ENCODE data around the gene SLC5A2.

Gene SLC5A2

DNA sequence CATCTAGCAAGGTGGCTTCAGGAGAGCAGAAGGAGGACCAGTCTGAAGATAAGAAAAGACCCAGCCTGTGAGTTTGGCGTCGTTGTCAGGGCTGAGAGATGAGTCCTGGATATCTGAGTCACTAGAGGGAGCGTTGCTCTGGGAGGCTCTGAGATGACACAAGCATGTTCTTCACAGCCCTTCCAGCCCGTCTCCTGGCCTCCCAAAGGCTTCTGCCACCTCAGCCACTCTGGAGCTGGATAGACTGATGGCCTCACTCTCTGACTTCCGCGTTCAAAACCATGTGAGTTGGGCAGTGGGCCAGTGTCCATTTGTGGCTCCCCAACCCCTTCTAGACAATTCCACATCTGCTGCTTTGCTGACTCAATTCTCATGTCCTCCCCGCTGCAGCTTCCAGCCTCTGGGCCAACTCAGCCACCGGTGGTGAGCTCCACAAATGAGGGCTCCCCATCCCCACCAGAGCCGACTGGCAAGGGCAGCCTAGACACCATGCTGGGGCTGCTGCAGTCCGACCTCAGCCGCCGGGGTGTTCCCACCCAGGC is 8.7 kb upstream of the SLC5A2 start:
- H3K27ac ChIP-seq = no peak overlapping the region
- H3K4me3 ChIP-seq (ENCODE audit: low read depth, low read length) = no peak overlapping the region
- peaks cover 3% of the 10 kb centered on the region; the same call in 1 of the 2 replicates for H3K36me3 ChIP-seq
- H3K27me3 ChIP-seq (ENCODE audit: insufficient read depth, low read depth, severe bottlenecking) = no peaks in the 10 kb centered on the region
- no peak for DNase-seq
- H3K9me3 ChIP-seq (ENCODE audit: severe bottlenecking) = no peaks in the 10 kb centered on the region
- TF ChIP-seq, protein P1, sequence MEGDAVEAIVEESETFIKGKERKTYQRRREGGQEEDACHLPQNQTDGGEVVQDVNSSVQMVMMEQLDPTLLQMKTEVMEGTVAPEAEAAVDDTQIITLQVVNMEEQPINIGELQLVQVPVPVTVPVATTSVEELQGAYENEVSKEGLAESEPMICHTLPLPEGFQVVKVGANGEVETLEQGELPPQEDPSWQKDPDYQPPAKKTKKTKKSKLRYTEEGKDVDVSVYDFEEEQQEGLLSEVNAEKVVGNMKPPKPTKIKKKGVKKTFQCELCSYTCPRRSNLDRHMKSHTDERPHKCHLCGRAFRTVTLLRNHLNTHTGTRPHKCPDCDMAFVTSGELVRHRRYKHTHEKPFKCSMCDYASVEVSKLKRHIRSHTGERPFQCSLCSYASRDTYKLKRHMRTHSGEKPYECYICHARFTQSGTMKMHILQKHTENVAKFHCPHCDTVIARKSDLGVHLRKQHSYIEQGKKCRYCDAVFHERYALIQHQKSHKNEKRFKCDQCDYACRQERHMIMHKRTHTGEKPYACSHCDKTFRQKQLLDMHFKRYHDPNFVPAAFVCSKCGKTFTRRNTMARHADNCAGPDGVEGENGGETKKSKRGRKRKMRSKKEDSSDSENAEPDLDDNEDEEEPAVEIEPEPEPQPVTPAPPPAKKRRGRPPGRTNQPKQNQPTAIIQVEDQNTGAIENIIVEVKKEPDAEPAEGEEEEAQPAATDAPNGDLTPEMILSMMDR (IDR thresholded peaks at IDR 0.05; ENCODE audit: low read depth, low read length) = no peak

DNA sequence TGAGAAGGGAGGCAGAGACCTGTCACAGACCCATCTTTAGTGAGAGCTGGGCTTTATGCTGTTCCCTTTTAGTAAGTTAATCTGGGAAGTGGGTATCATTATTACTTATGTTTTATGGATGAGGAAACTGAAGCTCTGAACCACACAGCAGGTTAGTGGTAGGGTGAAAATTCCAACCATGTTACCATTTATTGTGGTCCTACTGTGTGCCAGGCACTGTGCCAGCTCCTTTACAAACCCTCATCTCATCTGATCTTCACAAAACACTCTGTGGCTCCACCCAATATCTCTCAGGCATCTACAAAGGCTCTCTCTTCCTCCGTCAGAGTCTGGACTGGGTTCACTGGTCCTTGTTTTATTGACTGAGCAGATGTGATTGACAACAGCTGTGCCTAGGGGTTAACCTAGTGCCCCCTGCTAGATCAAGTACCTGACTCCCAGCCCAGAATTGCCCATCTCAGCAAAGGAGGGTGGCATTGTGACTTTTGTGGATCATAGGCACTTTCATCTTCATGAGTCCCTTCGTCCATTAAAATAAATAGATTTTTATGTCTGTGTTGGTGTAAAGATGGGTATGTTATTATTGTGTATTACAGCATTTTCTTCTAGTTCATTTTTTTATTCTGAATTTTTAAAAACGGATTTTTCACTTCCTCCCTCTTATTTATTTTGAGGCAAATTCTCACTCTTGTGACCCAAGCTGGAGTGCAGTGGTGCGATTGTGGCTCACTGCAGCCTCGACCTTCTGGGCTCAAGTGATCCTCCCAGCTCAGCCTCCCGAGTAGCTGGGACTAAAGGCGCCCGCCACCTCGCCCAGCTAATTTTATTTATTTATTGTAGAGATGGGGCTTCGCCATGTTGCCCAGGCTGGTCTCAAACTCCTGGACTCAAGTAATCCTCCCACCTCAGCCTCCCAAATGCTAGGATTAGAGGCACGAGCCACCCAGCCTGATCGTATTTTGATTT is 7.9 kb upstream of the SLC5A2 start:
- TF ChIP-seq, protein P1 (IDR thresholded peaks at IDR 0.05; ENCODE audit: low read depth, low read length) = no peak
- Histone ChIP-seq H3K36me3 (peaks cover 3% of the 10 kb centered on the region; the same call in 1 of the 2 replicates), H3K9me3 (ENCODE audit: severe bottlenecking) (no peaks in the 10 kb centered on the region), H3K27me3 (ENCODE audit: insufficient read depth, low read depth, severe bottlenecking) (no peaks in the 10 kb centered on the region), H3K4me3 (ENCODE audit: low read depth, low read length) (no peak overlapping the region), H3K27ac (no peak overlapping the region)
- no peak for DNase-seq

DNA sequence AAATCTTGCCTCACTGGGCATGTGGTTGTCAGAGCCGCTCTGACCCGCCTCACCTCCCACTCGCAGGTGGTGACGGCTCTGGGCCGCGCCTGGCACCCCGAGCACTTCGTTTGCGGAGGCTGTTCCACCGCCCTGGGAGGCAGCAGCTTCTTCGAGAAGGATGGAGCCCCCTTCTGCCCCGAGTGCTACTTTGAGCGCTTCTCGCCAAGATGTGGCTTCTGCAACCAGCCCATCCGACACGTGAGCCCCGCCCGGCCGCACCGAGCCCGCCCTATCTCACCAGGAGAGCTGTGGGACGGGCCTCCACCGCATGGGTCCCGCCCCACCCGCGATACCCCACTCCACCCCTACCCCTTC is 7.0 kb upstream of the SLC5A2 start:
- Histone ChIP-seq H3K36me3 (peaks cover 3% of the 10 kb centered on the region; the same call in 1 of the 2 replicates), H3K4me3 (ENCODE audit: low read depth, low read length) (no peak overlapping the region), H3K27ac (no peak overlapping the region), H3K27me3 (ENCODE audit: insufficient read depth, low read depth, severe bottlenecking) (no peaks in the 10 kb centered on the region), H3K9me3 (ENCODE audit: severe bottlenecking) (no peaks in the 10 kb centered on the region)
- TF ChIP-seq, protein P1 (IDR thresholded peaks at IDR 0.05; ENCODE audit: low read depth, low read length) = no peak
- no peak for DNase-seq

DNA sequence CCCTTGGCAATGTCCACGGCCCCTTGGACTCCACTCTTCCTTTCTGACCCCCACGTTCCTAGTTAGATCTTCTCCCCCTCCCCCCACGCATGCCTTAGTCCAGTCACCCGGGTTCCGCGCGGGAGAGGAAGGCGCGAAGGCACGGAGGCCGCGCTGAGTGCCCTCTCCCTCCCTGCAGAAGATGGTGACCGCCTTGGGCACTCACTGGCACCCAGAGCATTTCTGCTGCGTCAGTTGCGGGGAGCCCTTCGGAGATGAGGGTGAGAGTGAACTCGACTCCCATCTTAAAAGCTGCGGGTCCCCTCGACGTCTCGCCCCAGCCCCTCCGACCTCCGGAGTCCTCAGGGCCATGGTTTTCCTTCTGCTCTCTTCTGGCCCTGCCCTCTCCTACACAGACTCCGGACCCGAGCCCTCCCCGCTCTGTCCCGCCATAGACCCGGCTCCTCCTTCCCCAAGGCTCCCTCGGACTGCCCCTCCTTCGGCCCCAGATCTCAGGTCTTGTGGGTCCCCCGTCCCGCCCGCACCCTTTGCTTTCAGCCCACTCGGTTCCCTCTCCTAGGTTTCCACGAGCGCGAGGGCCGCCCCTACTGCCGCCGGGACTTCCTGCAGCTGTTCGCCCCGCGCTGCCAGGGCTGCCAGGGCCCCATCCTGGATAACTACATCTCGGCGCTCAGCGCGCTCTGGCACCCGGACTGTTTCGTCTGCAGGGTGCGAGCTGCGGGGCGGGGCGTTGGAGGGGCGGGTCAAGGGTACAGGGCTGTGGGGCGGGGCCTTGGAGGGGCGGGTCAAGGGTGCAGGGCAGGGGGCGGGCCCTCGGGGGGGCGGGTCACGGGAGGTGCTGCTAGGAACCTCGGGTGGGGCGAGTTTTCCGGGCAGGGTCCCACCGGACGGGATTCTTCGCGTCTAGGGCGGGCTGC is 6.4 kb upstream of the SLC5A2 start:
- no peak overlapping the region for H3K27ac ChIP-seq
- H3K9me3 ChIP-seq (ENCODE audit: severe bottlenecking) = no peaks in the 10 kb centered on the region
- no peak overlapping the region for H3K4me3 ChIP-seq (ENCODE audit: low read depth, low read length)
- TF ChIP-seq, protein P1 (IDR thresholded peaks at IDR 0.05; ENCODE audit: low read depth, low read length) = no peak
- H3K27me3 ChIP-seq (ENCODE audit: insufficient read depth, low read depth, severe bottlenecking) = no peaks in the 10 kb centered on the region
- no peak for DNase-seq
- H3K36me3 ChIP-seq = peaks cover 3% of the 10 kb centered on the region; the same call in 1 of the 2 replicates

DNA sequence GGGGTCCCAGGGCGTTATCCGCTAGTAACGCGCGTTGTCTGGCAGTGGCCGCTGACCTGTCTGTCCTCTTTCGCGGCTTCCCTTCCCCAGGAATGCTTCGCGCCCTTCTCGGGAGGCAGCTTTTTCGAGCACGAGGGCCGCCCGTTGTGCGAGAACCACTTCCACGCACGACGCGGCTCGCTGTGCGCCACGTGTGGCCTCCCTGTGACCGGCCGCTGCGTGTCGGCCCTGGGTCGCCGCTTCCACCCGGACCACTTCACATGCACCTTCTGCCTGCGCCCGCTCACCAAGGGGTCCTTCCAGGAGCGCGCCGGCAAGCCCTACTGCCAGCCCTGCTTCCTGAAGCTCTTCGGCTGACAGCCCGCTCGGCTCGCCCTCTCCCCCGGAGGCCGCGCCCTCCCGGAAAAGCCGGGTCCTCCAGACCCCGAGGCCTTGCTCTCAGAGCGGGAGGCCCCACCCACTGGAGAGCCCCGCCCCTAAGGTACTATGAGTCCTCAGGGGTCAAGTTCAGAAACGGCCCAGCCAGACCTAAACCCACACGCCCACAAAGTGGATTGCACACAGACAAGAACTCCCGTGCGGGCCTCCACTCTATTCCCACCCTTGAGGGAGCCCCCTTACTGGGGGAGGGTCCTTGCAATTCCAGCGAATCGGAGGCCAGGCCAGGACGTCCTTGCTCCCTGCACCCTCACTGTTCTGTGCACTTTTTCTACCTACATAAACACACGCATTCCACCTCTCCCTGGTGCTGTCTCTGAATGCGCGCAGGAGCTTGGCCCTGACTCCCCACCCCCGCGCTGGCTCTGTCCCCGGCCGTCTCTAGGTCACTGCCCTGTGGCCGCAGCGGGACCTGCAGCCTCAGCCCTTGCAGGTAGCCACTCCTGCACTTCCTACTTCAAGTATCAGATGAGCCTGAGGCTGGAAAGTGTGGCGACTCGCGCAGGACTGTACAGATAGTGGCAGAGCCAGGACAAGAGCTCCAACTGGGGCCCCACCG is 5.4 kb upstream of the SLC5A2 start:
- TF ChIP-seq, protein P1 (IDR thresholded peaks at IDR 0.05; ENCODE audit: low read depth, low read length) = no peak
- H3K27ac ChIP-seq = no peak overlapping the region
- no peaks in the 10 kb centered on the region for H3K27me3 ChIP-seq (ENCODE audit: insufficient read depth, low read depth, severe bottlenecking)
- peak; percentile 30 for DNase-seq
- no peaks in the 10 kb centered on the region for H3K9me3 ChIP-seq (ENCODE audit: severe bottlenecking)
- H3K36me3 ChIP-seq = peaks cover 3% of the 10 kb centered on the region; the same call in 1 of the 2 replicates
- no peak overlapping the region for H3K4me3 ChIP-seq (ENCODE audit: low read depth, low read length)
